ENCODE results near the gene UBALD2. TPM values are rescaled to one million over a fixed set of nuclear protein-coding genes. Genes with fewer than 3 reads are reported as not detected.

The UBALD2 gene
- total and polyA plus RNA-seq, 2 donors (not counting 1 experiment from before 2014, with no cell fraction given), result 4.1 to 7.3 TPM

GRCh38 chr17:76280650-76281049 is 15.5 kb downstream of the UBALD2 start:
- Histone ChIP-seq H3K4me3 (replicated peaks in 1 of 4; ENCODE audit: control extremely low read depth in 1 of 4, insufficient read depth in 1 of 4, low read depth in 3 of 4, low read length in 4 of 4) (no peak overlapping the region), H3K4me2 (ENCODE audit: extremely low read depth, insufficient read depth, low read length) (no peak overlapping the region), H3K27ac (ENCODE audit: insufficient read depth, low read length) (no peak overlapping the region), H4K20me1 (ENCODE audit: control insufficient read depth, extremely low read depth, insufficient read depth, low read length) (no peaks in the 10 kb centered on the region), H3K27me3 (ENCODE audit: control insufficient read depth, insufficient read depth, low read length) (no peaks in the 10 kb centered on the region), H3K4me1 (ENCODE audit: control insufficient read depth, extremely low read depth, insufficient read depth, low read length) (no peaks in the 10 kb centered on the region), H2AFZ (ENCODE audit: low read length) (no peak overlapping the region), H3K36me3 (ENCODE audit: control insufficient read depth, insufficient read depth, low read length) (no peaks in the 10 kb centered on the region), H3K79me2 (ENCODE audit: control insufficient read depth, insufficient read depth, low read length) (no peaks in the 10 kb centered on the region), H3K9me3 (ENCODE audit: control insufficient read depth, insufficient read depth, low read depth, low read length) (no peaks in the 10 kb centered on the region), H3K9ac (ENCODE audit: insufficient read depth, low read length) (no peak overlapping the region)
- DNase-seq (ENCODE audit: low read depth in 2 of 2), result no peak
- TF ChIP-seq CTCF (conservative IDR thresholded peaks at IDR 0.05 in 1 of 2, IDR thresholded peaks at IDR 0.05 in 1 of 2; ENCODE audit: low read depth in 1 of 2, low read length in 2 of 2), result no peak
- no peak for TF ChIP-seq EZH2 (IDR thresholded peaks at IDR 0.05; ENCODE audit: low read length, missing control alignments)

- H3K4me2 ChIP-seq (ENCODE audit: extremely low read depth, insufficient read depth, low read length), result no peak overlapping the region
- no peaks in the 10 kb centered on the region for H4K20me1 ChIP-seq (ENCODE audit: control insufficient read depth, extremely low read depth, insufficient read depth, low read length)
- no peak overlapping the region for H3K9ac ChIP-seq (ENCODE audit: insufficient read depth, low read length)
- no peak for TF ChIP-seq EZH2 (IDR thresholded peaks at IDR 0.05; ENCODE audit: low read length, missing control alignments)
- TF ChIP-seq CTCF (conservative IDR thresholded peaks at IDR 0.05 in 1 of 2, IDR thresholded peaks at IDR 0.05 in 1 of 2; ENCODE audit: low read depth in 1 of 2, low read length in 2 of 2), result no peak
- no peaks in the 10 kb centered on the region for H3K27me3 ChIP-seq (ENCODE audit: control insufficient read depth, insufficient read depth, low read length)
- H3K36me3 ChIP-seq (ENCODE audit: control insufficient read depth, insufficient read depth, low read length), result no peaks in the 10 kb centered on the region
- H2AFZ ChIP-seq (ENCODE audit: low read length), result no peak overlapping the region
- H3K4me3 ChIP-seq (replicated peaks in 1 of 4; ENCODE audit: control extremely low read depth in 1 of 4, insufficient read depth in 1 of 4, low read depth in 3 of 4, low read length in 4 of 4), result no peak overlapping the region
- no peak overlapping the region for H3K27ac ChIP-seq (ENCODE audit: insufficient read depth, low read length)
- H3K79me2 ChIP-seq (ENCODE audit: control insufficient read depth, insufficient read depth, low read length), result no peaks in the 10 kb centered on the region
- H3K4me1 ChIP-seq (ENCODE audit: control insufficient read depth, extremely low read depth, insufficient read depth, low read length), result no peaks in the 10 kb centered on the region
- DNase-seq (ENCODE audit: low read depth in 2 of 2), result no peak
- no peaks in the 10 kb centered on the region for H3K9me3 ChIP-seq (ENCODE audit: control insufficient read depth, insufficient read depth, low read depth, low read length)
Observed at GRCh38 chr17:76281573-76282371, 16.6 kb downstream of the UBALD2 start.

GRCh38 chr17:76292567-76292966 is 27.4 kb downstream of the UBALD2 start:
- Histone ChIP-seq H3K27me3 (ENCODE audit: control insufficient read depth, insufficient read depth, low read length) (no peaks in the 10 kb centered on the region), H3K9me3 (ENCODE audit: control insufficient read depth, insufficient read depth, low read depth, low read length) (no peaks in the 10 kb centered on the region), H4K20me1 (ENCODE audit: control insufficient read depth, extremely low read depth, insufficient read depth, low read length) (no peaks in the 10 kb centered on the region), H3K4me3 (replicated peaks in 1 of 4; ENCODE audit: control extremely low read depth in 1 of 4, insufficient read depth in 1 of 4, low read depth in 3 of 4, low read length in 4 of 4) (no peak overlapping the region), H2AFZ (ENCODE audit: low read length) (no peak overlapping the region), H3K79me2 (ENCODE audit: control insufficient read depth, insufficient read depth, low read length) (no peaks in the 10 kb centered on the region), H3K27ac (ENCODE audit: insufficient read depth, low read length) (no peak overlapping the region), H3K9ac (ENCODE audit: insufficient read depth, low read length) (no peak overlapping the region), H3K4me1 (ENCODE audit: control insufficient read depth, extremely low read depth, insufficient read depth, low read length) (no peaks in the 10 kb centered on the region), H3K36me3 (ENCODE audit: control insufficient read depth, insufficient read depth, low read length) (no peaks in the 10 kb centered on the region), H3K4me2 (ENCODE audit: extremely low read depth, insufficient read depth, low read length) (no peak overlapping the region)
- TF ChIP-seq CTCF (conservative IDR thresholded peaks at IDR 0.05 in 1 of 2, IDR thresholded peaks at IDR 0.05 in 1 of 2; ENCODE audit: low read depth in 1 of 2, low read length in 2 of 2), result no peak
- no peak for TF ChIP-seq EZH2 (IDR thresholded peaks at IDR 0.05; ENCODE audit: low read length, missing control alignments)
- no peak for DNase-seq (ENCODE audit: low read depth in 2 of 2)
